Measurements from ENCODE around the gene GID8.

GID8 gene

DNA sequence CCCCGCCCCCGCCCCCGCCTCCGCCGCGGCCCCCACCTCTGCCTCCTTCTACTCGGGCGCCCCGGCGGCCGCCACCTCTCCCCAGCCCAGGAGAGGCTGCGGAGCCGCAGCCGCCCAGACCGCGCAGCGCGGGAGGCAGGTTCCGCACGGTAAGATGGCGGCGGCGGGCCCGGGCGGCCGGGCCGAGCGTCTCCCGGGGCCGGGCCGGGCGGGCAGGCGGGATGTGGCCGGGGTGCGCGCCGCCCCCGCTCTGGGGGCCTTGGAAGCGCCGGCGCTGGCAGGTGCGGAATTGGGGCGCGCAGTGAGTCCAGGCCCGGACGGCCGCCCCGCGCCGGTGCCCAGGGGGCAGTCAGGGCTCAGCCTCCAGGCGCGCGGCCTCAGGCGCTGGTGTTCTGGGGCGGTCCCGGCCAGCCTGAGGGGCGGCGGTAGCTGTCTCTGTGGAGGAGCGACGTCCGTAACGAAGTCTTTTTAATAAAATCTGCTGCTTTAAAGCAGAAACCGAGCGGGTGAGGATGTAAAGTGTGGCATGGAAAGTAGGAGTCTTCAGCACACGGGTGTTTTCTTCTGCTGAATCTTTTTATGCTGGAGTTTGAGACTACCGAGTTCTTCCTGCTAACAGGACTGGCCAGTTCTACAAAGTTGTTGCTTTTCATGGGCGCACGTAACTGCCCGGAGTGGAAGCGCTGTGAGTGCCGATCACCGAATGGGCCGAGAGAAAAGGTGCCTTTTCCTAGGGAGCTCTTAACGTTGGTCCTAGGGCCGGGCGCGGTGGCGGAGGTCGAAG is at the start of gene GID8:
Gene GID8, plus strand, starts transcription at position 43 of the 784 bp plus-strand sequence. CDS start 3,356 bp downstream, outside the sequence.
- no peak for DNase-seq

DNA sequence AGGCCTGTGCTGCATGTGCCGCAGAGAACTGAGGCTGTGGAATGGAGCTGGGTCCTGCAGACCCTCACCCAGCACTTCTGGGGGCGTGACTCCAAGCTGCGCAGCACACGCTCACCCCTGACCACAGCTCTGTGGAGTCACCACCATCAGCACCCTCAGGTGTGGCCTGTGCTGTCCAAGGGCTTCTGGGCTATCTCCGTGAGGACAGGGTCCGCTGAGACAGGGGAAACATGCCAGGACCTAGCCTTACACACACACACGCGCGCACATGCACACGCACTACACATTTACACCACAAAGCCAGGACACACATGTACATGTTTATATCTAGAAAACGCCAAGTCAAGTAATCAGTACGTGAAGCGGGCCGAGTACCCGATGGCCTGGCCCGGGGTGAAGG is 49.5 kb upstream of the GID8 start:
- DNase-seq: no peak

DNA sequence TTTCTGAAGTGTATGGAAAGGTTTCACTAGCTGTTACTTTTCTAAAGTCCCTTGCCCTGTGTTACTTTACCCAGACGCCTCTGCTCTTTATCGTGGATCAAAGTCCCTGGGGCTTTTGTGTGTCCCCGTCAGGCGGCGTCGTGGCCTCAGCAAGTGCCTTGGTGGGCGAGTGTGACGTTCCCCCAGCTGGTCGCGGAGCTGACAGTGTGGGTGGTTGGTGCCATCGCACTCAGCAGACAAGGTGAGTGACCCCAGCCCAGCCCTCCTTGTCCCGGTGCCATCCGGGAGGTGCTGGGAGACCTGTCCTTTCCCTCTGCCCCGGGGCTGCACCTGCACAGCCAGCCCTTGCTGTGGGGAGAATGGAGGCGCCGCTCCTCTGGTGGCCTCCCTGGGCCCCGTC is 49.0 kb upstream of the GID8 start:
- no peak for DNase-seq

DNA sequence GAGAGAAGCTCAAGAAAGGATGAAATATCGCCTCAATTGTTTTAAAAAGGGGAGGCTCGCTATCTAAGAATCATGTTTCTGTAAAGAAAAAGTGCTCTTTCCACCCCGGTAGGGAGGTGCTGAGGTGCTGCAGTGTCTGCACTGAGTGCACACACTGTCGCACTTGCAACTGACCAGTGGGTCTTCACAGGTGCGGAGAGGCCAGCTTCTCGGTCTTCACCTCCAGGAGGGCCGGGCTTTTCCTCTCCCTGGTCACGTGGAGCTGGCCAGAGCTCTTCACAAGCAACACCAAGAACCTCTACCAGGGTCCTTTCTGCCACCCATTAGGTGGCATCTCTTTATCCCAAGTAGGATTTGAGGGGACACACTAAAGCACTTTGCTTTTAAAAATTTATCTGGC is 48.5 kb upstream of the GID8 start:
- no peak for DNase-seq

DNA sequence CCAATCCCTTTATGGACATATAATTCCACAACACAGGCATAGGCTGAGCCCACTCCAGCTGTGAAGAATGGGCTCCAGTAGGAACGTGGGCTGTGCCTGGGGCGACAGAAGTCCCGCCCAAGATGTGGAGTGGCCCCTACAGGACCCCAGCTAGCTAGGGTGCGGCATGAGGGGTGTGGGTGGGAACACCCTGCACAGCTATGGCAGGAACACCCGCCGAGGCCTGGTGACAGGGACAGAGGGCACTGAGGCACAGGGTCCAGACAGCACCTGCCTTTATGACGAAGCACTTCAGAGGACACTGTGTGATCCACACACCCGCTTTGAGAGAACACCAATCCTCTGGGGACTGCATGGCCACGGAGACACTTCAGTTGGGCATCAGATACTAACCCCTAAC is 48.1 kb upstream of the GID8 start:
- DNase-seq: no peak

DNA sequence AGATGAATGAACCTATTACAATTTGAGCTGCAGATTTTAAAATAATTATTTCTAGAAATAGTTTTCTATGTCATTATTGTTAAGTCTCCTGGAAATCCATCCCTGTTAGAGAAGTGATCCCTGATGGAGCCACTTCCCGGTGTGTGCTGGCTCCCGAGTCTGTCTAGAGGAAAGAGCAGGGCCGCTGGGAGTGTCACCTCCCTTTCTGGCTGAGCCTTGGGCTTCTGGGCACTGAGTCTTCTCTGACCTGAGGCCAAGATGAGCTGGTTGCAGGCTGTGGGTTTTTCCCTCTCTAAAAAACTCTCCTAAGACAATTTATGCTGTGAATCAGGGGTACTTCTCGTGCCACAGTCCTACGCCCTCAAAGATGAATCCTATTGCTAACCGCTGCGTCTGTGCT is 47.5 kb upstream of the GID8 start:
- no peak for DNase-seq

DNA sequence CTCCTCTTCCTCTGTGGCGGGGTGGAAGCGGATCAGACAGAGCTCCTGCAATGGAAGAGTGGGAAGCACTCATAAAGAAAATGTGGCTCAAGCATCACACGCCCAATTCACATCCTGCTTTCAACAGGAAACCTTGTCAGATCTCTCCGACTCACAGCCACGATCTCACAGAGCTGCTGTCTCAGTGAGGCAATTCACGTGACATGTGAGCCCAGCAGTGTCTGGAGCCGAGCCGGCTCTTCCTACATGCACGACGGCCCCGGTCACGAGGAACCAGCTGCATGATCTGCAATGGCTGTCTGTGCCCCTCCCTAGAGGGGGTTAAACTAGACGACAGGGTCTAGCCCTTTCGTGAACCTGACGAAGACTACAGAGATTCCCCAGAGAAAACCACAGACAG is 46.8 kb upstream of the GID8 start:
- no peak for DNase-seq

DNA sequence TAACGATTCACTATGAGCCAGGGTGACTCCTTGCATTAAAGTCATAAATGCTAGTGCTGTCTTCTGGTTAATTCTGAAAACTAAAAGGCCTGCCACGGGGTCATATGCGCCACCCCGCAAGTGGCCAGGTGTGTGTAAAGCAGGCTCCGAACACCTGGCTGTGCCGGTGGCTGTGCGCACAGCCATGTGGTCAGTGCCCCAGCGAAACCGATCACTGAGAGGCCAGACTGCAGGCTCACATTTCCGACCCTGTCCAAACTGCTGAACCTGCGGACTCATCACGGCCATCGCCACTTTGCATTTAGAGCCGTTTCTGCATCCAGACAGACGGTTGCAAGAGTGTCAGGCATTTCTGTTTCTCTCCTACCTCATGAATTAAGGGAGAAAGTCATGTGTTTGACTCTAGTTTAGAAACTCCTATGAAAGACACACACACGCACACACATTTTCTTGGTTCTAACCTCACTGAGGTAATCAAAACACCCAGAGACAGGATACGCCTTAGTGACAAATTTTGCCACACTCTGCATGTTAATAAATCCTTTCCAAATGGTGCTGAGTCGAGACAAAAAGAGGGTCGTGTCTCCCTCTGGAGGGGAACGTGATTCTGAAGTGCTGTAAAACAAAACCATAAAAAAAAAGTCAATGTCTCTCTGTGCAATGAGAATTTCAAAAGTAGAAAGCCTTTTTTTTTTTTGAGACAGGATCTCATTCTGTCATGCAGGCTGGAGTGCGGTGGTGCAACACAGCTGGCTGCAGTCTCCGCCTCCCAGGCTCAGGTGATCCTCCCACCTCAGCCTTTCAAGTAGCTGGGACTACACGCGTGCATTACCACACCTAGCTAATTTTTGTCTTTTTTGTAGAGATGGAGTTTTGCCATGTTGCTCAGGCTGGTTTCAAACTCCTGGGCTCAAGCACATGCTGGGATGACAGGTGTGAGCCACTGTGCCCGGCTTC is 45.3 kb upstream of the GID8 start:
- no peak for DNase-seq

DNA sequence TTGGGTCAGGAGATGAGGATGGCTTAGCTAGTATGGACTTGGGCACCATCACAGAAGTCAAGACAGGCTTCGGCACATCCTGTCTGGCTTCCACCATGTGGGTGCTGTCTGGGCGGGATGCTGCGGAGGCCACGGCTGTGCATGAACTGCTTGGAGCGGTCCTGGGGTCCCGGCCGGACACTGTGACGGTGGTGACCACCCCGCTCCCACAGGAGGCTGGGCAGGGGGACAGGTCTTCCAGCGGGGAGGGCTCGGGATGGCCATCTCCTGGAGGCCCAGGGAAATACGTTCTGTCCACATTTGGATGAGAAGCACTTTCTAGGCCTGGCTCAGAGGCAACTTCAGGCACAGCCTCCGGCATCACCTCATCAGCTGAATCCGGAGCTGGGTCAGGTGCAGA is 44.2 kb upstream of the GID8 start:
- DNase-seq: no peak

DNA sequence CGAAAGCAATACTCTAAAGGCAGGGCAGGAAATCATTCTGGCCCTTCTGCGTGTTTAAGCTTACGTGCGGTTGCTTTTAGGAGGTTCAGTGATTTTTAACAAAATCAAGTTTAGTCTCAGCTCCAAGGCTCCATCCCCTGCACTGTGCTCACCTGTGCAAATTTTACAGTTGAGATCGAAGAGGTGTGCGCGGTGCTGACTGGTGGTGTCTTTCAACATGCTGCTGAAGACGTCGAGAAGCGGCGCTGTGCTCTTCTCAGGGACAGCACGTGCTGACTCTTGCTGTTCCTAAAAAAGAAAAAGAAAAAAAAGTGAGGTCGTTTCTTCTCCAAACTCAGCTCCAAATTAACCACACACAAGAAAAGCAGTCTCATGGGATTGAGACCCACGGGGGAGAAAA is 43.7 kb upstream of the GID8 start:
- DNase-seq: no peak

DNA sequence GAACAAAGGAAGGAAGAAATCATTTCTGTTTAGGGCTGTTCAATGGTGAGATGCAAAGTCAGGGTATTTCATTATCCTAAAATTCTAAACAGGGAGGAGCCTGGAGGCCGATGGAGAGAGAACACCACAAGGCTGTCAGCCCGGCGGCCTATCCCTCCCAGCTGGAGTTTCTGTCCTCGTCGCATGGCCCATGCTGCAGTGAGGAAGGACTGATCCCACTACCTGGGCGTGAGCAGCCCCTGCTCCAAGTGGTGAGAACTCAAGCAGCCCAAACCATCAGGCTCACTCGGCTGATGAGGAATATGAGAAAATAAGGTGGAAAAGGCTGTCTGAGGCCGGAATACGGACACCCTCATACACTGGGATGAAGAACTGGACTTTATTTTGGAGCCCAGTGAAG is 42.4 kb upstream of the GID8 start:
- no peak for DNase-seq

DNA sequence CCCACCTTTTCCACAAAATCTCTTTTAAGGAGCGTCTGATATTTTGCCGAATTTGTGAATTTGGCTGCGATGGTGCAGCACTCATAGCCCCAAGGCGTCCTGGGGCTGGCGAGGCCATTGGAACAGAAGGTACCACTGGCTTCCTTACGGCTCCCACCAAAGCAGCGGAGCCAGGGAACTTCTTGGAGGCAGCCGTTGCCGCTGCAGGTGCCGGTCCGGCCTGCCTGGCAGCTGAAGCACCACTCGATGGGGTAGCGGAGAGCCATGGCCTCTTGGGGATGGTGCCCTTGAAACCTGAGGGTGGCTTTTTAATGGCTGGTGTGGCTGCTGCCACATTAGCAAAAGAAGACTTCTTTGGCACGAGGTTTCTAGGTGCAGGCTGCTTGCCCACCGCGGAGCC is 41.4 kb upstream of the GID8 start:
- DNase-seq: no peak

DNA sequence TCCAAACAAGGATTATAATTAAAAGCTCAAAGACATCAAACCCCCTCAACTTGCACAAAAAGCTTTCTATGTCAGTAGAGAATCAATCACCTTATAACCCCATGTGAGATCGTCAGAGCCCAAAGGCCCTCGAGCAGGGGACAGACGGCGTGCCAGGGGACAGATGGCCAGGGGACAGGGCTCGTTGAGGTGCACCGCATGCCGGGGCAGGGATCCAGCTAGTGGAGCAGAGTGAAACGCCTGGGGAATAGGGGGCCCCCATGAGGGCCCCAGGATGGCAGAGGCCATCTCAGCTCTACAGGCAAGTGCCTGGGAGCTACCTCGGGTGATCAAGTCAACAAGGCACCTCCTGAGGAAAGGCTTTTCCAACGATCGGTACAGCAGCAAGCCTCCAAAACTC is 40.3 kb upstream of the GID8 start:
- no peak for DNase-seq

DNA sequence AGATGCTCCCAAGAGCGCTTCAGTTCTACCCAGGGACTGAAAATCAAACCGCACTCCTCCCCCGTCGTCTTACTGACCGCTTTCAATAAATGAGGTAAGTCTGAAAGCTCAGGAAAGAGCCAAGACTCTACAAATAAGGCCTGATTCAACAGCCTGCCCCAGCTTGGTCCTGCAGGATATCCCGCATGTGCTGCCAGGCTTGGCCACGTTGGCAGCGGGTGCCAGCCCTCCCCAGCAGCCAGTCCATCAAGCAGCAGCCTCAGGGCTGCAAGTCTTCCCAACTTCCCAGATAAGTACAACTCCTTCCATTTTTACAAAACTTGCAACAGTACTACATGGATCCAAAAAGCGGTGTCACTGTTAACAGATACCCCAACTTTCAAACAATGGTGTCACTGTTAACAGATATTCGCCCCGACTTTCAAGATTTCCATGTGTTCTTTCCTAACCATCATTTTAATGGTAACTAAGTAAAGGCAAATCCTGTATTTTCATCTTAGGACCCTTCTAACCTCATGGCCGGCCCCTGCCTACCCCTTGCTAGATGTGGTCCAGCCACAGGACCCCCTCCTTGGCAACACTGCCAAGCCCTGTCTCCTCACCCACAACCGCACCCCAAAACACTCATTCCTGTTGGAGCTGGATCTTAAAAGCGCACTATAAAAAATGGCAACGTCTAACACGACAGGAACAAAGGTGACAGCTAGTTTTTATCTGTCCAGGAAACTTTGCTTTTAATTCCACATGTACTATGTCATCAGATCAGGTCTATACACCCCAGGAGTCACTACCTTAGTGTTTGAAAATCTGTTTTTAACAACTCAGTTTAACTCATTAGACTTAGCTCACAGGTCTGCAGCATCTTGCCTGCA is 39.6 kb upstream of the GID8 start:
- DNase-seq: no peak

DNA sequence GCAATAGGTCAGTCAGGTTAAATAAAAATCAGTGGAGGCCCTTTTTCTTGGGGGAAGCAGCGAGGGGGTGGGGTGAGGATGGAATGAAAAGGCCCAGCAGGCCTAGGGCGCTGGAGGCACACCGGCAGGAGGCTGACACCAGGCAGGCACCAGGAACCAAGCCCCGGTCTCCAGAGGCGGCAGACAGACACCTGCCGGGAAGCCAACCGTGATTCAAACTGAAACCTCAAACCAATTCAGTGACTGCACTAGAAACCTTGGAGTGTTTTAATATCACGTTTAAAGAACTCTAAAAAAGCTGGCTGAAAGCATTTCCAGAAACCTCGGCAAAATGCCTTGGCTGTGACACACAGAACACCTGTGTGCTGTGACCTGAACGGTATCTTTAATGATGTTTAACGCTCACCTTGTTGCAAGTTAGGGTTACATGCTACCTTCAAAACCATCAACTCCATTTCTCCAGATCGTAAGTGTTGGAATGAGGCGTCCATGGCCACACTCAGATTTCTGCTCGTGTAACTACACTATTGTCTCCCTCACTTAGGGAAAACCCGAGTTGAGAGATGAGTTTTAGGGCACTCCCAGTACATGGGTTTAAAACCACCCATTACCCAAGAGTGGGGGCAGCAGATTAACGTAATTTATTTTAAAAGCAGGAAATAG is 38.8 kb upstream of the GID8 start:
- no peak for DNase-seq

DNA sequence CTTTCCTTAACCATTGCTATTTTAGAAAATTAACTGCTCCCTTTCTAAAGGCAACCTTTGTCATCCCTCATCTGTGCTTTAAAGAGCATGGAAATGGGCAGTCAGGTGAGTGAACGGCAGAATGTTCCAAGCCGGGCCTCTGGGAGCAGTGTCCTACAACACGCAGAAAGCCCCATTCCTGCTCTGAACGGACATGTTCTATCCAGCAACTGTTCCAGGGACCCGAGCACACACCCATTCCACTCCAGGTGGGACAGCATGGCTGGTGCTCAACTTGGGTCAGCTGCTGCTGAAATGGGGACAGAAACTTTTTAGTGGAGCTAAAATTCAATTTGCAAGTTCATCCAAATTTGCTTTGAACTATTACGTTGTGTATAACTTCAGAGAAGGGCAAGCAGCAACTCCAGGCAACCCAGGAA is 38.3 kb upstream of the GID8 start:
- no peak for DNase-seq

DNA sequence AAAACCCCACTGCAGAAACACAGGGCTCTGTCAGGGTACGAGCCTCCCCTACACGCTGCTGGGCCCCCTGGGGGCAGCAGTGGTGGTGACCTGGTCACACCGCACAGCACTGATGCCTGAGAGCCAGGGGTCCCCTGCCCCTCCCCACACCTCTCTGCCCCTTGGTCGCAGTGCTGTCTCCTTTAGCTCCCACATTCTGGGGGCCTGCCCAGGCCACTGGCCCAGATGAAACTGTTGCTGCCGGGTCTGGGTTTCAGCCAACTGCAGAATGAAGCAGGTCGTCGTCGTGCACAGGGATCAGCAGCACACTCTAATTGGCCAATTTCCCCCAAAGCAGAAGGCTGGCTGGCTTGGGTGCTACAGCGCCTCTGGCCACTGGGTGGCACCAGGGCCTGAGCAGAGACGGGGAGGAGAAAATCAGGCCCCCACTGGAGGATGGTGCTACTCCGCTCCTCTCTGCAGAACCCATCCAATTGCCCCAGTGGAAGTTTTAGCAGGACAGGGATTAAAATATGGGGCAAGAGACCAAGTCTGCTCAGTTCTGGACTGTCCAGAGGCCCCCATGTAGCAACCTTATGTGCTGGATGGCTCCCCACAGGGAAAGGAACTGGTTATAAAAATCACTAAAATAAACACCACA is 37.8 kb upstream of the GID8 start:
- no peak for DNase-seq

DNA sequence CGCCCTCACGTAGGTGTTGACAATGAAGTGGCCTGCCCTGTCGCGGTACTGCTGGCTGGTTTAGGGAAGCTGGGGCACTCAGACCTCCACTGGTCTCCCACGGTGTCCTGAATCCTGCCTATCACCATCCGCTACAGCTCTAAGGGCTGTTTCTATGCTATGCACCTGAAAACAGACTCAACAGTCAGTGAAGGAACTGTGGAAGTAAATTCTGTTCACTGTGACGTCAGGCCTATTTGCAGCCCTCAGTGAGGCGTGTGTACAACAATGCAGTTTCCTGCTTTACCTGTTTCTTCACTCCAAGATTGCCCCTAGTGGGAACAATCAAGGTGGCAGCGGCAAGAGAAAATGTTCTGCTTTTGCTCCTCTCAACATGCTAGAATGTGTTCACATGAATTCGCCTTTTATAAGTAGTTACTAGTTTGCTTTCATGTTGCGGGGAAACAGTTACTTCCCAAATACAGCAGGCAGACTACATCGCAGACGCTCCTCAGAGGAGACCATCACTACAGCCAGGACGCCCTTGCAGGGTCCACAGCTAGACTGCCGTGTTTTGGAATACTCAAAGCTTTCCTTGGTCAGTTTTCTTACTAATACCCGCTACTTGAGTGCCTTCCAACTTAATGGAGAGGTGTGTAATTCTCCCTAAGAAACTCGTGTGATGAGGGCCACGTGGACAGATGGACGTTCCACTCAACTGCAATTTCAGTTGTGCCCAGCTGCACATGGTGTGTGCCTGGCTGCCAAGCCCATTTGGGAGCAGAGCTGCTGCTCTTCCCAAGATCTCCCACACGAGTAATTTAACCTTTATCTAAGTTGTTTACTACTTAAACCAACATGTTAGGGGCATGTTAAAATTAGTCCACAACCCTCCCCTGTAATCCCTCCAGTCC is 37.0 kb upstream of the GID8 start:
- no peak for DNase-seq

DNA sequence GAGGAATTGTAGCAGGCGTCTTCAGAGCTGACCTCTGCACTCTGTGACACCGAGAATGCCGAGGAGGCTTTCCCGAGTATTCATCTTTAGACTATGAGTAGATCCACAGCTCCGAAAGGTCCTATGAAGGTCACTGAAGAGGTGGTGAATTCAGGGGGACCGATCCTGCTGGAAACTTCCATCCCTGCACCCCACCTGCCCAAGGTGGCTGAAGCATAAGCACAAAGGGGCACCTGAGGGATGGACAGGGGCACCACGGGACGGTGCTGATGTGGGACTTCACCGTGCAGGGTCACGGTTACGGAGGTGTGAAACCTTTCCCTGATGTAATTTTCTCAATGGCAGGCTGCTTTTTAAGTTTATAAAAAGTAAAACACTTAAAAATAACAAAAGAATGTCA is 36.1 kb upstream of the GID8 start:
- no peak for DNase-seq

DNA sequence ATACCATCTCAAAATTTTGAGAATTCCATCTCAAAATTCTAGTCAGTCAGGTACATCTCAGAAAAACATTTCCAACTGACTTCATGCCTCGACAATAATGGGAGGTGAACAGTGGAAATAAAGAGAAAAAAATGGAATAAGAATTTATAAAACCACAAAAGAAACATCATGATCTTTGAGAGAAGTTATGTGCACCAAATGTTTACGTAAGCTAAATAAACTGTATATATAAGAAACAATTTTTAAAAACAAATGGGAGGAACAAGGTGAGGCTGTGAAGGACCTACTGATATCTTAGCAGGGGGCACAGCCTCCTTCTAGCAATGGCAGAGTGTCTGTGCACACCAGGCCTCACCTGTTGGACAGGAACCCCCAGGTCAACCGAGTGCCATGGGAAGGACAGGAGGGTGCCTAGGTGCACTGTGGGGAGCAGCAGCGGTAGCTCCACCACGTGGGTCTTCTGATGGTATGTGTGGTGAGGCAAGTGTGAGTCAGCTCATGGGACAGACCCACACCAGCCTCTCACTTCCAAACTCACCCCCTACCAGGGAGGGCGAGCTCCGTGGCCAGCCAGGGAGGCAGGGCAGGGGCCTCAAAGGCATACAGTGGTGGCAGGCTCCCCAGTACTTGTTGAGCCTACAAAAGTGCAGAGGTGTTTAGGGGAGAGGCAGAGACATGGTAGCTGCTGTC is 34.9 kb upstream of the GID8 start:
- no peak for DNase-seq
